H1 (cell line): ENCODE data around the gene SORCS3. TPM values are rescaled to one million over a fixed set of nuclear protein-coding genes. Genes with fewer than 3 reads are reported as not detected.

Experiments
- ASH2L ChIP-seq: fragments of 200-600, 300-600 bp; sonication (generic); IDR thresholded peaks from one replicate; pipeline ENCODE4 v1.7.1; 2017; ENCODE audit warnings: low read length
- BCL11A ChIP-seq, 2 experiments: IDR thresholded peaks; one replicate each; pipeline ENCODE4 v1.6.1; 2011; ENCODE audit warnings: low read depth in 2 of 2, low read length in 2 of 2, mild to moderate bottlenecking in 2 of 2
- CEBPB ChIP-seq: IDR thresholded peaks from 2 replicates; pipeline ENCODE4 v1.6.1; 2012; ENCODE audit warnings: low read depth, low read length
- CHD1 ChIP-seq: IDR thresholded peaks from 2 replicates; pipeline ENCODE4 v1.6.1; 2012; ENCODE audit warnings: low read depth, low read length, improper control_type of control experiment
- GABPA ChIP-seq: IDR thresholded peaks from 2 replicates; pipeline ENCODE4 v1.6.1; 2011; ENCODE audit warnings: mild to moderate bottlenecking, low read length, moderate library complexity, borderline replicate concordance; ENCODE audit not compliant: insufficient read depth
- JUND ChIP-seq: IDR thresholded peaks from 2 replicates; pipeline ENCODE4 v1.6.1; 2011; ENCODE audit warnings: mild to moderate bottlenecking, improper control_type of control experiment, low read length
- KDM4A ChIP-seq: IDR thresholded peaks from one replicate; pipeline ENCODE4 v1.7.1; 2012; ENCODE audit warnings: low read depth, mild to moderate bottlenecking, moderate library complexity, low read length, inconsistent platforms; ENCODE audit not compliant: severe bottlenecking
- KDM5A ChIP-seq: fragments of 200-600 bp; IDR thresholded peaks from 2 replicates; pipeline ENCODE4 v1.7.1; 2012; ENCODE audit warnings: mild to moderate bottlenecking, low read length, inconsistent platforms, mixed read lengths
- POU5F1 ChIP-seq: IDR thresholded peaks from 2 replicates; pipeline ENCODE4 v1.6.1; 2011; ENCODE audit warnings: low read depth, mild to moderate bottlenecking, low read length, moderate library complexity
- SIN3A ChIP-seq, 2 experiments: IDR thresholded peaks in 1 of 2; conservative IDR thresholded peaks in 1 of 2; 2 replicates each; pipeline ENCODE4 v1.6.1; 2011 to 2012; ENCODE audit warnings: low read length in 2 of 2, improper control_type of control experiment in 1 of 2, low read depth in 1 of 2, mild to moderate bottlenecking in 1 of 2
- TBP ChIP-seq: IDR thresholded peaks from 2 replicates; pipeline ENCODE4 v1.6.1; 2011; ENCODE audit warnings: low read depth, low read length, improper control_type of control experiment
- TEAD4 ChIP-seq: IDR thresholded peaks from 2 replicates; pipeline ENCODE4 v1.6.1; 2012; ENCODE audit warnings: low read depth, low read length, inconsistent platforms, mixed read lengths
- polyA plus RNA-seq, 7 experiments: library from polyadenylated mRNA; depleted of rRNA in 3 of 7; stranded (reverse) in 5 of 7; unstranded in 2 of 7; fragments of >200 nt in 5 of 7; fragments of 200-250 nt in 2 of 7; gene quantifications; 1 replicate in 5 of 7; 2 replicates in 1 of 7; 4 replicates in 1 of 7; pipeline versions ENCODE4 v1.2.1 to v1.2.3, GENCODE V29; 2011 to 2013; ENCODE audit warnings: missing spikeins in 2 of 7, mixed read lengths in 2 of 7
- total RNA-seq: library from RNA; stranded (reverse); fragmentation: NEBNext Ultra II Directional; extraction: Animal tissue kit (Norgen Biotek cat#: 25700); gene quantifications from 2 replicates; pipeline ENCODE4 v1.2.1, GENCODE V29; 2021
- TF ChIP-seq, protein P1 (sequence below): fragments of 300-600 bp; sonication (generic); IDR thresholded peaks from 2 replicates; pipeline ENCODE4 v1.7.1; 2012; ENCODE audit warnings: low read length, moderate library complexity, mild to moderate bottlenecking, inconsistent platforms; ENCODE audit not compliant: insufficient replicate concordance

The SORCS3 gene
- total and polyA plus RNA-seq, 2 of the 8 experiments (the other 6 are each of a cell fraction or from before 2014, with no cell fraction given): 0.26 to 0.88 TPM

DNA sequence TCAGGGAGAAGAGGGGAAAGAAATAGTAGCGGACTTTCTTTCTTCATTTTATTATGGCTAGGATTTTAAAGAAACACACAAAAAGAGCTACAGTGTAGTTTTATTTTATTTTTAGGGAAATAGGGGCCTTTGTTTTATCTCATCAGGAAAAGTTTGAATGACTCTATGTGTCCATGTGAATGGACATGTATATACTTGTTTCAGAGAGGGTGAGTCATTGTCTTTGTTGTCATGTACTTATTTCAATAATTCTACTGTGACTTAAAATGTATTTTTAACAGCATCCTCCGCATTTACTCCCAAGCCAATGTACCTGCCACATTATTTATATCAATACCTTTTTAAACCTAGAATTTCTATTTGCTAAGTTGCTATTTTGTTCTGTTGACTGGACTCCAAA is 569.5 kb downstream of the SORCS3 start (continued):
- TF ChIP-seq, protein P1, sequence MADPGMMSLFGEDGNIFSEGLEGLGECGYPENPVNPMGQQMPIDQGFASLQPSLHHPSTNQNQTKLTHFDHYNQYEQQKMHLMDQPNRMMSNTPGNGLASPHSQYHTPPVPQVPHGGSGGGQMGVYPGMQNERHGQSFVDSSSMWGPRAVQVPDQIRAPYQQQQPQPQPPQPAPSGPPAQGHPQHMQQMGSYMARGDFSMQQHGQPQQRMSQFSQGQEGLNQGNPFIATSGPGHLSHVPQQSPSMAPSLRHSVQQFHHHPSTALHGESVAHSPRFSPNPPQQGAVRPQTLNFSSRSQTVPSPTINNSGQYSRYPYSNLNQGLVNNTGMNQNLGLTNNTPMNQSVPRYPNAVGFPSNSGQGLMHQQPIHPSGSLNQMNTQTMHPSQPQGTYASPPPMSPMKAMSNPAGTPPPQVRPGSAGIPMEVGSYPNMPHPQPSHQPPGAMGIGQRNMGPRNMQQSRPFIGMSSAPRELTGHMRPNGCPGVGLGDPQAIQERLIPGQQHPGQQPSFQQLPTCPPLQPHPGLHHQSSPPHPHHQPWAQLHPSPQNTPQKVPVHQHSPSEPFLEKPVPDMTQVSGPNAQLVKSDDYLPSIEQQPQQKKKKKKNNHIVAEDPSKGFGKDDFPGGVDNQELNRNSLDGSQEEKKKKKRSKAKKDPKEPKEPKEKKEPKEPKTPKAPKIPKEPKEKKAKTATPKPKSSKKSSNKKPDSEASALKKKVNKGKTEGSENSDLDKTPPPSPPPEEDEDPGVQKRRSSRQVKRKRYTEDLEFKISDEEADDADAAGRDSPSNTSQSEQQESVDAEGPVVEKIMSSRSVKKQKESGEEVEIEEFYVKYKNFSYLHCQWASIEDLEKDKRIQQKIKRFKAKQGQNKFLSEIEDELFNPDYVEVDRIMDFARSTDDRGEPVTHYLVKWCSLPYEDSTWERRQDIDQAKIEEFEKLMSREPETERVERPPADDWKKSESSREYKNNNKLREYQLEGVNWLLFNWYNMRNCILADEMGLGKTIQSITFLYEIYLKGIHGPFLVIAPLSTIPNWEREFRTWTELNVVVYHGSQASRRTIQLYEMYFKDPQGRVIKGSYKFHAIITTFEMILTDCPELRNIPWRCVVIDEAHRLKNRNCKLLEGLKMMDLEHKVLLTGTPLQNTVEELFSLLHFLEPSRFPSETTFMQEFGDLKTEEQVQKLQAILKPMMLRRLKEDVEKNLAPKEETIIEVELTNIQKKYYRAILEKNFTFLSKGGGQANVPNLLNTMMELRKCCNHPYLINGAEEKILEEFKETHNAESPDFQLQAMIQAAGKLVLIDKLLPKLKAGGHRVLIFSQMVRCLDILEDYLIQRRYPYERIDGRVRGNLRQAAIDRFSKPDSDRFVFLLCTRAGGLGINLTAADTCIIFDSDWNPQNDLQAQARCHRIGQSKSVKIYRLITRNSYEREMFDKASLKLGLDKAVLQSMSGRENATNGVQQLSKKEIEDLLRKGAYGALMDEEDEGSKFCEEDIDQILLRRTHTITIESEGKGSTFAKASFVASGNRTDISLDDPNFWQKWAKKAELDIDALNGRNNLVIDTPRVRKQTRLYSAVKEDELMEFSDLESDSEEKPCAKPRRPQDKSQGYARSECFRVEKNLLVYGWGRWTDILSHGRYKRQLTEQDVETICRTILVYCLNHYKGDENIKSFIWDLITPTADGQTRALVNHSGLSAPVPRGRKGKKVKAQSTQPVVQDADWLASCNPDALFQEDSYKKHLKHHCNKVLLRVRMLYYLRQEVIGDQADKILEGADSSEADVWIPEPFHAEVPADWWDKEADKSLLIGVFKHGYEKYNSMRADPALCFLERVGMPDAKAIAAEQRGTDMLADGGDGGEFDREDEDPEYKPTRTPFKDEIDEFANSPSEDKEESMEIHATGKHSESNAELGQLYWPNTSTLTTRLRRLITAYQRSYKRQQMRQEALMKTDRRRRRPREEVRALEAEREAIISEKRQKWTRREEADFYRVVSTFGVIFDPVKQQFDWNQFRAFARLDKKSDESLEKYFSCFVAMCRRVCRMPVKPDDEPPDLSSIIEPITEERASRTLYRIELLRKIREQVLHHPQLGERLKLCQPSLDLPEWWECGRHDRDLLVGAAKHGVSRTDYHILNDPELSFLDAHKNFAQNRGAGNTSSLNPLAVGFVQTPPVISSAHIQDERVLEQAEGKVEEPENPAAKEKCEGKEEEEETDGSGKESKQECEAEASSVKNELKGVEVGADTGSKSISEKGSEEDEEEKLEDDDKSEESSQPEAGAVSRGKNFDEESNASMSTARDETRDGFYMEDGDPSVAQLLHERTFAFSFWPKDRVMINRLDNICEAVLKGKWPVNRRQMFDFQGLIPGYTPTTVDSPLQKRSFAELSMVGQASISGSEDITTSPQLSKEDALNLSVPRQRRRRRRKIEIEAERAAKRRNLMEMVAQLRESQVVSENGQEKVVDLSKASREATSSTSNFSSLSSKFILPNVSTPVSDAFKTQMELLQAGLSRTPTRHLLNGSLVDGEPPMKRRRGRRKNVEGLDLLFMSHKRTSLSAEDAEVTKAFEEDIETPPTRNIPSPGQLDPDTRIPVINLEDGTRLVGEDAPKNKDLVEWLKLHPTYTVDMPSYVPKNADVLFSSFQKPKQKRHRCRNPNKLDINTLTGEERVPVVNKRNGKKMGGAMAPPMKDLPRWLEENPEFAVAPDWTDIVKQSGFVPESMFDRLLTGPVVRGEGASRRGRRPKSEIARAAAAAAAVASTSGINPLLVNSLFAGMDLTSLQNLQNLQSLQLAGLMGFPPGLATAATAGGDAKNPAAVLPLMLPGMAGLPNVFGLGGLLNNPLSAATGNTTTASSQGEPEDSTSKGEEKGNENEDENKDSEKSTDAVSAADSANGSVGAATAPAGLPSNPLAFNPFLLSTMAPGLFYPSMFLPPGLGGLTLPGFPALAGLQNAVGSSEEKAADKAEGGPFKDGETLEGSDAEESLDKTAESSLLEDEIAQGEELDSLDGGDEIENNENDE: no peak
- TF ChIP-seq TBP (no peak), GABPA (no peak), SIN3A (conservative IDR thresholded peaks at IDR 0.05 in 1 of 2, IDR thresholded peaks at IDR 0.05 in 1 of 2; ENCODE audit: low read depth in 1 of 2, low read length in 2 of 2) (no peak), ASH2L (no peak), BCL11A (IDR thresholded peaks at IDR 0.05; ENCODE audit: low read depth in 2 of 2, low read length in 2 of 2) (no peak), POU5F1 (no peak), CHD1 (no peak), KDM5A (no peak), CEBPB (no peak), TEAD4 (no peak), JUND (no peak), KDM4A (no peak)
